Trophoblast cell (in vitro differentiated cells and primary cell): Measurements from ENCODE around the gene UBE2D2.
A peak's percentile ranks its signal among the peaks of the same experiment; 100 is the strongest.

Source experiments
- DNase-seq, 2 donors: peaks; one replicate each; pipeline ENCODE4 v3.0.0-alpha.2; 2016
- H2AFZ ChIP-seq: 2 replicates; pipeline ENCODE4 v1.6.1; 2013; ENCODE audit warnings: low read length, moderate library complexity, mild to moderate bottlenecking; ENCODE audit not compliant: insufficient read depth, poor library complexity
- H2AK5ac ChIP-seq: 2 replicates; pipeline ENCODE4 v1.6.1; 2013; ENCODE audit warnings: mild to moderate bottlenecking, low read length
- H2BK120ac ChIP-seq: 2 replicates; pipeline ENCODE4 v1.6.1; 2013; ENCODE audit warnings: low read length, mild to moderate bottlenecking, moderate library complexity; ENCODE audit not compliant: insufficient read depth, poor library complexity
- H2BK12ac ChIP-seq: 2 replicates; pipeline ENCODE4 v1.6.1; 2013; ENCODE audit warnings: mild to moderate bottlenecking, low read length, moderate library complexity
- H2BK5ac ChIP-seq: 2 replicates; pipeline ENCODE4 v1.6.1; 2013; ENCODE audit warnings: low read length, low read depth, moderate library complexity, mild to moderate bottlenecking; ENCODE audit not compliant: poor library complexity
- H3K14ac ChIP-seq: 2 replicates; pipeline ENCODE4 v1.6.1; 2013; ENCODE audit warnings: mild to moderate bottlenecking, low read length
- H3K18ac ChIP-seq: 2 replicates; pipeline ENCODE4 v1.6.1; 2013; ENCODE audit warnings: mild to moderate bottlenecking, low read length
- H3K23ac ChIP-seq: 2 replicates; pipeline ENCODE4 v1.6.1; 2013; ENCODE audit warnings: low read length
- H3K27ac ChIP-seq: 2 replicates; pipeline ENCODE4 v1.5.1; 2013; ENCODE audit warnings: low read depth, mild to moderate bottlenecking, inconsistent platforms, low read length, moderate library complexity
- H3K27me3 ChIP-seq: 2 replicates; pipeline ENCODE4 v1.6.1; 2013; ENCODE audit warnings: inconsistent platforms, mild to moderate bottlenecking, low read length, moderate library complexity; ENCODE audit not compliant: insufficient read depth
- H3K36me3 ChIP-seq, 2 experiments: 1 replicate in 1 of 2; 2 replicates in 1 of 2; pipeline ENCODE4 v1.6.1; 2013; ENCODE audit warnings: low read length in 2 of 2, mild to moderate bottlenecking in 2 of 2, moderate library complexity in 1 of 2; ENCODE audit not compliant: insufficient read depth in 2 of 2, control insufficient read depth in 1 of 2
- H3K4ac ChIP-seq: 2 replicates; pipeline ENCODE4 v1.6.1; 2013; ENCODE audit warnings: low read depth, mild to moderate bottlenecking, low read length, moderate library complexity
- H3K4me1 ChIP-seq, 2 experiments: 1 replicate in 1 of 2; 2 replicates in 1 of 2; pipeline ENCODE4 v1.6.1; 2013; ENCODE audit warnings: low read length in 2 of 2, mild to moderate bottlenecking in 2 of 2, moderate library complexity in 1 of 2; ENCODE audit not compliant: insufficient read depth in 2 of 2, control insufficient read depth in 1 of 2
- H3K4me2 ChIP-seq: 2 replicates; pipeline ENCODE4 v1.6.1; 2013; ENCODE audit warnings: inconsistent platforms, mild to moderate bottlenecking, low read length, moderate library complexity
- H3K4me3 ChIP-seq: 2 replicates; pipeline ENCODE4 v1.5.1; 2013; ENCODE audit warnings: mild to moderate bottlenecking, low read depth, low read length, inconsistent platforms
- H3K79me1 ChIP-seq: one replicate; pipeline ENCODE4 v1.6.1; 2013; ENCODE audit warnings: low read length
- H3K79me2 ChIP-seq: 2 replicates; pipeline ENCODE4 v1.6.1; 2013; ENCODE audit warnings: low read length, mild to moderate bottlenecking; ENCODE audit not compliant: control insufficient read depth, insufficient read depth, poor library complexity
- H3K9ac ChIP-seq: 2 replicates; pipeline ENCODE4 v1.6.1; 2013; ENCODE audit warnings: mild to moderate bottlenecking, low read length
- H3K9me3 ChIP-seq: 2 replicates; pipeline ENCODE4 v1.6.1; 2013; ENCODE audit warnings: low read depth, mild to moderate bottlenecking, control low read depth, inconsistent platforms, low read length; ENCODE audit not compliant: insufficient read depth
- H4K12ac ChIP-seq: 2 replicates; pipeline ENCODE4 v1.6.1; 2013; ENCODE audit warnings: low read depth, mild to moderate bottlenecking, low read length, moderate library complexity
- H4K8ac ChIP-seq: 2 replicates; pipeline ENCODE4 v1.6.1; 2013; ENCODE audit warnings: low read depth, mild to moderate bottlenecking, low read length, moderate library complexity
- H4K91ac ChIP-seq: one replicate; pipeline ENCODE4 v1.6.1; 2013; ENCODE audit warnings: low read depth, mild to moderate bottlenecking, low read length, moderate library complexity
- WGBS: extraction: QIAGEN DNeasy Blood & Tissue Kit; methylation state at CpG from one replicate; pipeline ENCODE4 v1.1.7; 2013; ENCODE audit warnings: missing lambda C conversion rate; ENCODE audit not compliant: insufficient read length, insufficient coverage; ENCODE audit errors: extremely low coverage; 5-methylcytosine and 5-hydroxymethylcytosine counted together

UBE2D2 gene

GRCh38 chr5:139664727-139665351 is 103.7 kb downstream of the UBE2D2 start:
- WGBS, result no CpG with 5 or more reads among the region's 15 CpGs

GRCh38 chr5:139665626-139666025 is 104.5 kb downstream of the UBE2D2 start:
- no peak overlapping the region for H2AK5ac ChIP-seq
- no peak overlapping the region for H4K12ac ChIP-seq
- no peak overlapping the region for H4K8ac ChIP-seq
- H3K9me3 ChIP-seq, result peaks cover 3% of the 10 kb centered on the region
- WGBS, result 100% methylated on average over 1 of the region's 11 CpGs
- H2BK120ac ChIP-seq, result no peak overlapping the region
- no peak overlapping the region for H2AFZ ChIP-seq
- no peak overlapping the region for H3K4me2 ChIP-seq
- H3K18ac ChIP-seq, result no peak overlapping the region
- peaks cover 53 to 63% of the 10 kb centered on the region in 2 experiments for H3K36me3 ChIP-seq
- no peak overlapping the region for H3K27ac ChIP-seq
- no peak overlapping the region for H2BK5ac ChIP-seq
- H3K14ac ChIP-seq, result no peak overlapping the region
- H3K9ac ChIP-seq, result no peak overlapping the region
- H4K91ac ChIP-seq, result no peak overlapping the region
- H3K4ac ChIP-seq, result peak overlapping the region; percentile 48
- peaks cover 27% of the 10 kb centered on the region for H3K79me1 ChIP-seq
- H3K27me3 ChIP-seq, result no peaks in the 10 kb centered on the region
- no peak for DNase-seq
- peaks cover 50% of the 10 kb centered on the region for H3K79me2 ChIP-seq
- H2BK12ac ChIP-seq, result no peak overlapping the region
- no peak overlapping the region for H3K23ac ChIP-seq
- H3K4me3 ChIP-seq, result no peak overlapping the region
- peaks cover 55 to 68% of the 10 kb centered on the region in 2 experiments for H3K4me1 ChIP-seq

More at GRCh38 chr5:139664727-139665351, 103.7 kb downstream of the UBE2D2 start:
- Histone ChIP-seq H3K4ac (peak overlapping the region; percentile 71), H3K79me1 (peaks cover 35% of the 10 kb centered on the region), H3K27me3 (no peaks in the 10 kb centered on the region), H3K4me3 (no peak overlapping the region), H4K12ac (no peak overlapping the region), H3K14ac (no peak overlapping the region), H3K9me3 (peaks cover 3% of the 10 kb centered on the region), H4K8ac (no peak overlapping the region), H3K18ac (no peak overlapping the region), H2AK5ac (no peak overlapping the region), H4K91ac (no peak overlapping the region), H3K23ac (no peak overlapping the region), H3K36me3 (peaks cover 46 to 55% of the 10 kb centered on the region in 2 experiments), H3K27ac (no peak overlapping the region), H2BK5ac (no peak overlapping the region), H3K79me2 (peaks cover 55% of the 10 kb centered on the region), H2BK120ac (no peak overlapping the region), H3K4me1 (peaks cover 54 to 67% of the 10 kb centered on the region in 2 experiments), H3K9ac (no peak overlapping the region), H2AFZ (no peak overlapping the region), H2BK12ac (no peak overlapping the region), H3K4me2 (no peak overlapping the region)
- no peak for DNase-seq

DNA sequence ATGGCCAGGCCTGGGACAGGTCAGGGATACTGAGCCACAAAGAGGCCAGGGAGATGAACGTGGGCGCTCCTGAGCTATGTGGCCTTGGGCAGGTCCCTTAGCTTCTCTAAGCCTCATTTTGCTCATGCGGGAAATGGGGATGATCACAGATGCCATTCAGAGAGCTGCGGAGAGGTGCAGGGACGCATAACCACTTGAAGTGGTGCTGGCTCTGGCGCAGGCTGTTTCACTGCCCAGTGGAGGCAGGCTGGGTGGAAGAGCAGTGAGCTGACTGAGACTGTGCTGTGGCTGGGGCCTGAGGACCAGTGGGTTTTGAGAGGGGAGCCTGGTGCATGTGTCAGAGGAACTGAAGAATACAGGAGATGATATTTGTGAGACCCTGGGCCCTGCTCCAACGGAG is 105.4 kb downstream of the UBE2D2 start:
- no peak overlapping the region for H2AFZ ChIP-seq
- peaks cover 51 to 62% of the 10 kb centered on the region in 2 experiments for H3K36me3 ChIP-seq
- no peak overlapping the region for H4K91ac ChIP-seq
- no peak overlapping the region for H3K4me2 ChIP-seq
- no peaks in the 10 kb centered on the region for H3K9me3 ChIP-seq
- DNase-seq, result no peak
- no peak overlapping the region for H2BK120ac ChIP-seq
- H3K18ac ChIP-seq, result peak overlapping the region; percentile 34
- peak overlapping the region; percentile 42 for H3K4ac ChIP-seq
- H4K8ac ChIP-seq, result no peak overlapping the region
- H3K27me3 ChIP-seq, result no peaks in the 10 kb centered on the region
- H4K12ac ChIP-seq, result no peak overlapping the region
- peaks cover 50% of the 10 kb centered on the region for H3K79me2 ChIP-seq
- H2BK5ac ChIP-seq, result no peak overlapping the region
- no peak overlapping the region for H3K23ac ChIP-seq
- no peak overlapping the region for H3K4me3 ChIP-seq
- H3K14ac ChIP-seq, result no peak overlapping the region
- no peak overlapping the region for H2AK5ac ChIP-seq
- no CpG with 5 or more reads among the region's 7 CpGs for WGBS
- H3K27ac ChIP-seq, result peak overlapping the region; percentile 20
- peaks cover 28% of the 10 kb centered on the region for H3K79me1 ChIP-seq
- no peak overlapping the region for H2BK12ac ChIP-seq
- H3K4me1 ChIP-seq, result peaks cover 56 to 69% of the 10 kb centered on the region in 2 experiments
- no peak overlapping the region for H3K9ac ChIP-seq

DNA sequence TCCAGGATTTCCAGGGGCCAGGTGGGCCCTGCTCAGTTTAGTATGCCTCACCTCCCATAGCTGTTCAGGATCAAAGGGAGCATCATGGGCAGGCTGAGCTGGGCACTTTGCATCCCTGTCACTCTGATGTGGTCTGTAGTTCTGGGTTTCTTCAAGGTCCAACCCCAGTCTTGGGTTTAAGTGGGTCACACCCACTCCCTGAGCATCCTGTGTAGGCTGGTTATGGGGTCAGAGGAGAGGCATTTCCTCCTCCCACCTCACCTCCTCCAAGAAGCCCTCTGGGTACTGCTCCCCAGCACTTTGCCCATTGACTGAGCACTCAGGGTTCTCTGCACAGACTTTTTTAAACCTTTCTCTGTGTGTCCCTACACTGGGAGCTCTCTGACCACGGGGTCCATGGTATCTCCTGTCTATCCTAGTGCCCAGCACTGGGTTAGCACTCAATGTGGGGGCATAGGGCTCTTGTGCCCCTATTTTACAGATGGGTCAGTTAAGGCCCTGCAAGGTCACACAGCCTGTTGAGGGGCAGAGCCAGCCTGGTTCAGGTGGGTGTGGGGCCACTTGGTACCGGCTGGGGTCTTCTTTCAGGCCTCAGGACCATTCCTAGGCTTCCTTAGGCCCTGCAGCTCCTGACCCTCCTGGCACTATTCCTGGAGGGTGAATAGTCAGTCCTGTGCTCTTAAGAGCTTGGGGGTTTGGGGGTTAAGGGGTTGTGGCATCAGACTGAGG is 106.0 kb downstream of the UBE2D2 start:
- Histone ChIP-seq H3K4ac (peak overlapping the region; percentile 41), H3K9me3 (no peaks in the 10 kb centered on the region), H3K4me1 (peaks cover 54 to 66% of the 10 kb centered on the region in 2 experiments), H4K12ac (no peak overlapping the region), H3K27ac (peak overlapping the region; percentile 70), H3K14ac (no peak overlapping the region), H2AK5ac (no peak overlapping the region), H3K23ac (no peak overlapping the region), H3K18ac (peak overlapping the region; percentile 0), H3K9ac (no peak overlapping the region), H4K8ac (no peak overlapping the region), H3K79me2 (peaks cover 46% of the 10 kb centered on the region), H2BK12ac (no peak overlapping the region), H2BK5ac (no peak overlapping the region), H3K79me1 (peaks cover 25% of the 10 kb centered on the region), H4K91ac (peak overlapping the region; percentile 13), H3K4me2 (no peak overlapping the region), H3K27me3 (no peaks in the 10 kb centered on the region), H2BK120ac (no peak overlapping the region), H3K36me3 (peaks cover 46 to 61% of the 10 kb centered on the region in 2 experiments), H2AFZ (no peak overlapping the region), H3K4me3 (no peak overlapping the region)
- DNase-seq, result no peak
- WGBS, result no CpG with 5 or more reads among the region's 2 CpGs
